AG09309 (cell line): ENCODE data around the gene HES6.

ENCODE experiments used
- DNase-seq: peaks from one replicate; pipeline ENCODE4 v3.0.0-alpha.2; 2010; ENCODE audit warnings: low read depth
- H3K4me3 ChIP-seq: 2 replicates; pipeline ENCODE4 v1.5.1; 2011; ENCODE audit warnings: mild to moderate bottlenecking, low read depth, low read length, moderate library complexity; ENCODE audit not compliant: control insufficient read depth
- TF ChIP-seq, protein P1 (sequence below): IDR thresholded peaks from 2 replicates; pipeline ENCODE4 v1.5.1; 2011; ENCODE audit warnings: mild to moderate bottlenecking, low read depth, low read length, inconsistent platforms; ENCODE audit not compliant: insufficient read depth, control insufficient read depth; ENCODE audit errors: missing control alignments

HES6 gene

DNA sequence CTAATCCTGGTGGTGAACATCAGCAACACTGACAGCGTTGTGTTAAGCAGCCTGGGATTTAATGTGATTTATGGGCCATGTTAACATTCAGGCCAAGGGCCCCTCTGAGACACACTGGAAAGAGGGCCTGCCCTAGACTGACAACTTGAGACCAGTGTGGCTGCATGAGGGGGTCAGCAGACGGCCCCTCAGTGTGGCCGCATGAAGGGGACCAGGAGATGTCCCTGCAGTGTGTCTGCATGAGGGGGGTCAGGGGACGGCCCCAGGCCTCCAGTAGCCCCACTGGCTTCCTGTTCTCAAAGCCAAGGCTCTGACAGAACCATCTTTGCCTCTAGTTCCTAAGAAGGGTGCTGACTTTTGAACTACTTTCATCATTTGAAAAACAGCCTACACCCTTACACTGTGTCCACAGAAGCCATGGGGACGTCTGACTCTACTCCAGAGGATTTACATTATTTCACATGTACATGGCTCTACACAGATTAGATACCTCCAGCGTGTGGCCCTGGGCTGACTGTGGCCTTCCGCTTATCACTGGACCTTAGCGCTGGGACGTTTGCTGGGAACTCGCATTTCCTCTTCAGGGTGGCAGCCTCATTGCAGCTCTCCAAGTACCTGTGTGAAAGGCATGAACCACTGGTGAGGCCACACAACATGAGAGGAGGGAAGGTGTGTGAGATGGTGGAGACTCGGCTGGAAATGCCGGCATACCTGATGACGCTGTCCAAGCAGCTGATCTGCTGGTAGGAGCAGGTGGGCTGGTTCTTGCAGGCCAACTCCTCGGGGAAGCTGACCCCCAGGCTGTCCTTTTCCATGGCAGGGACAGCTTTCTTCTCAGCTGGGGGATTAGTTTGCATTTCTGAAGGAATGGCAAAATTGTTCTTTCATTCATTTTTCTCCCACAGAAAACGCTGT is 18.2 kb upstream of the HES6 start:
- TF ChIP-seq, protein P1, sequence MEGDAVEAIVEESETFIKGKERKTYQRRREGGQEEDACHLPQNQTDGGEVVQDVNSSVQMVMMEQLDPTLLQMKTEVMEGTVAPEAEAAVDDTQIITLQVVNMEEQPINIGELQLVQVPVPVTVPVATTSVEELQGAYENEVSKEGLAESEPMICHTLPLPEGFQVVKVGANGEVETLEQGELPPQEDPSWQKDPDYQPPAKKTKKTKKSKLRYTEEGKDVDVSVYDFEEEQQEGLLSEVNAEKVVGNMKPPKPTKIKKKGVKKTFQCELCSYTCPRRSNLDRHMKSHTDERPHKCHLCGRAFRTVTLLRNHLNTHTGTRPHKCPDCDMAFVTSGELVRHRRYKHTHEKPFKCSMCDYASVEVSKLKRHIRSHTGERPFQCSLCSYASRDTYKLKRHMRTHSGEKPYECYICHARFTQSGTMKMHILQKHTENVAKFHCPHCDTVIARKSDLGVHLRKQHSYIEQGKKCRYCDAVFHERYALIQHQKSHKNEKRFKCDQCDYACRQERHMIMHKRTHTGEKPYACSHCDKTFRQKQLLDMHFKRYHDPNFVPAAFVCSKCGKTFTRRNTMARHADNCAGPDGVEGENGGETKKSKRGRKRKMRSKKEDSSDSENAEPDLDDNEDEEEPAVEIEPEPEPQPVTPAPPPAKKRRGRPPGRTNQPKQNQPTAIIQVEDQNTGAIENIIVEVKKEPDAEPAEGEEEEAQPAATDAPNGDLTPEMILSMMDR, result no peak
- DNase-seq, result no peak
- H3K4me3 ChIP-seq, result no peak overlapping the region

DNA sequence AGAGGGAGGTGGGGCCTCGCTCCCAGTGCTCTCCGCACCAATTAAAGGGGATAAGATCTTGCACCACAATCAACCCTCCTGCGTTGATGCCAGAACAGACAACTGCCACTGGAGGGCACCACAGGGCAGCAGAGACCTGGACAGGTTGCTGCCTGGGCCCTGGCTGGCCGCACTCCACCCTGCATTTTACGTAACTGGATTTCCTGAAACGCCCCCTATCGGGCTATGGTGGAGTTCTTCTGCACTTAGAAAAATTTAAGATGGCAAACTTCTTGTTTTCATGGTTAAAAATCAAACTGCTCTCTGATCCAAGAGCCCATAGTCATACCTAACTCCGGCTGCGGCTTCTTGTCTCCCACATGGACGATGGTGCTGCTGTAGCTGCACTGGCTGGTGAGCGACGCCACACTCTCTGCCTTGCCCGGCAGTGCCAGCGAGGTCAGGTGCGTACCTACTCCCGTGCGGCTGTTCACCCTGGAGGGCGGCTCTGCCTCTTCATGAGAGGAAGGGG is 16.8 kb upstream of the HES6 start:
- TF ChIP-seq, protein P1, result peak; percentile 65
- H3K4me3 ChIP-seq, result no peak overlapping the region
- DNase-seq, result no peak

DNA sequence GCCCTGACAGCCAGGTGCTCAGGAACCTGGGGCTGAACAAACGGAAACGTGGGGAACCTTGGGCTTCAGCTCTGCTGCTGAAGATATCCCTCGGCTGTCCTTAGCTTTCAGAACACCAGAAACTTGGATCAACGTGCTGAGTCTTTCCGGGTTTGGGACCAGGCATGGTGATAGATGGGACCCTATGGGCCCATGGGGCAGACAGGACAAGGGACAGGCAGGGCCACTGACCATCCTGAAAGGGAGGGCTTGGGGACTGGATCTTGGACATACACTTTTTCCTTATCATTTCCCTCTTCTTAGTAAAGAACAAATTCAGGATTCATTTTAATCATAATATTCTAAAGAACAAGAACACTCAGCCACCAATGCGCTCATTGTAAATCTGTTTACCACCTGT is 16.3 kb upstream of the HES6 start:
- no peak for DNase-seq
- TF ChIP-seq, protein P1, result no peak
- H3K4me3 ChIP-seq, result no peak overlapping the region

DNA sequence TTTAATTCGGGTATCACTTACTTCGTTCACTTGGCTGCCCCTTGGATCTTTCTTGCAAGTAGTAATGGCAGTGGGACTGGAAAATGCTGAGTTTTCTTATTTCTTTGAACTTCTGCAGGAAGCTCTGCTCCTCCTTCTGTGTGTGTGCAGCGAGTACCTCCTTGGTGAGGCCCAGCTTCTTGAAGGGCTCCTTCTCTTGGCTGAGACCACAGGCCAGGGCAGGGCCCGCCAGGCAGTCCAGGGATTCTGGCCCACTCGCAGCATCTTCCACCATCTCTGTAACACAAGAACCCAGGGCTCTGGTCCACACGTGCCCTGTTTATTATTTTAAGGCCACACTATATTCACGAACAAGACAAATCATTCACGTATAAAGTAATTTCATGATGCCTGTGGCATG is 15.8 kb upstream of the HES6 start:
- no peak overlapping the region for H3K4me3 ChIP-seq
- TF ChIP-seq, protein P1, result no peak
- no peak for DNase-seq

DNA sequence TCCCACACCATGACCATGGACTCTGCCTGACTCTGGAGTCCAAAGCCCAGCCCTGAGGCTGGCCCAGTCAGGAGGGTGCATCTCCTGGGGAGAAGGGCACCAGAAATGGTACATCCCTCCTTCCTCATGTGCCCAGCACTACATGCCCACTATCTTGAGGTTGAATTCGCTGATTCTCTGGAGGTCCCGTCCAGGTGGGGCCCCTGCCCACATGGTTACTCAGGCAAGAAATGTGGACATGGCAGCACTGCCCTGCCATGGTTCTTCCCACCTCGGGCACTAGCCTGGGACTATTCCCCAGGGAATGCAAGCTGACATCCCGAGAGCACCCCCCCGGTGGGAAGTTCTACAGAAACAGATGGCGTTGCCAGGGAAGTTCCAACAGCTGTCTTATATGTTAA is 15.3 kb upstream of the HES6 start:
- TF ChIP-seq, protein P1, result no peak
- no peak overlapping the region for H3K4me3 ChIP-seq
- DNase-seq, result no peak

DNA sequence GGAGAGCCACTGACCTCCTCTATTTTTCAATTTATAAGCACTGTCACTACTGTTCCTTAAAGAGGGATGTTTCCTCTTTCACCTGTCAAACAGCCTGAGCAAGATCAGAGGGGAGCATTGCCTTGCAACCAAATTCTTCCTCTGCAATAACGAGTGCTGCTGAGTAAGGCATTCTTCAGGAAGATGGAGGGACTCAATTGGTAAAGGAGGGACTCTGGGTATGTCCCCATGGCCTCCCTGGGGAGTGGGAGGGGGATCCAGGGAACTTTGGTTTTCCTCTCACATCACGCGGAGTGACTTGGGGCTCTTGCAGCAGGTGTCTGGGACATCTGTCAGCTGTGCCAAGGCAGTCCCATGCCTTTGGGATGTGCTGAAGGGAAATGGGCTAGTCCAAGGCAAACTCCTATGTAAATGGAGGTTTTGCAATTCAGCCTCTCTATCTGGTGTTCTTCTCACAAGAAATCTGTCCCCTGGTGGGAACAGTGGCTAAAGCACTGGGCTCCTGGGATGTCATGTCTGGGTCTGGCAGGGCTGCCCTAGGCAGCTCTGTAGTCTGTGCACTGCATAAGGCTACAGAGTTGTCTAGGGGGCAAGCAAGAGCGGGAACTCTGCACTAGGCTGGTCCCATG is 14.4 kb upstream of the HES6 start:
- TF ChIP-seq, protein P1, result no peak
- no peak overlapping the region for H3K4me3 ChIP-seq
- DNase-seq, result no peak
